Stomach smooth muscle (tissue), 2 donors: ENCODE results near the gene MEGF11.

Experiments
- H3K27ac ChIP-seq: one replicate; pipeline ENCODE4 v1.7.0; 2013; ENCODE audit warnings: mild to moderate bottlenecking, low read length, inconsistent platforms
- H3K27me3 ChIP-seq, 2 donors: one replicate each; pipeline ENCODE4 v1.7.0; 2013; ENCODE audit warnings: low read length in 2 of 2; ENCODE audit not compliant: insufficient read depth in 2 of 2, control insufficient read depth in 1 of 2
- H3K36me3 ChIP-seq, 2 donors: one replicate each; pipeline ENCODE4 v1.7.0; 2013; ENCODE audit warnings: low read length in 2 of 2; ENCODE audit not compliant: control insufficient read depth in 2 of 2, insufficient read depth in 2 of 2
- H3K4me1 ChIP-seq: one replicate; pipeline ENCODE4 v1.7.0; 2013; ENCODE audit warnings: low read length; ENCODE audit not compliant: control insufficient read depth, insufficient read depth
- H3K4me3 ChIP-seq, 2 donors: one replicate each; pipeline ENCODE4 v1.7.0; 2013; ENCODE audit warnings: low read length in 2 of 2
- H3K9ac ChIP-seq, 2 donors: one replicate each; pipeline ENCODE4 v1.7.0; 2013; ENCODE audit warnings: low read length in 2 of 2, mild to moderate bottlenecking in 1 of 2
- H3K9me3 ChIP-seq, 2 donors: one replicate each; pipeline ENCODE4 v1.7.0; 2013; ENCODE audit warnings: low read length in 2 of 2; ENCODE audit not compliant: control insufficient read depth in 2 of 2
- donor health status: healthy.
- donor health status: Pancreatic carcinoma.

The MEGF11 gene

DNA sequence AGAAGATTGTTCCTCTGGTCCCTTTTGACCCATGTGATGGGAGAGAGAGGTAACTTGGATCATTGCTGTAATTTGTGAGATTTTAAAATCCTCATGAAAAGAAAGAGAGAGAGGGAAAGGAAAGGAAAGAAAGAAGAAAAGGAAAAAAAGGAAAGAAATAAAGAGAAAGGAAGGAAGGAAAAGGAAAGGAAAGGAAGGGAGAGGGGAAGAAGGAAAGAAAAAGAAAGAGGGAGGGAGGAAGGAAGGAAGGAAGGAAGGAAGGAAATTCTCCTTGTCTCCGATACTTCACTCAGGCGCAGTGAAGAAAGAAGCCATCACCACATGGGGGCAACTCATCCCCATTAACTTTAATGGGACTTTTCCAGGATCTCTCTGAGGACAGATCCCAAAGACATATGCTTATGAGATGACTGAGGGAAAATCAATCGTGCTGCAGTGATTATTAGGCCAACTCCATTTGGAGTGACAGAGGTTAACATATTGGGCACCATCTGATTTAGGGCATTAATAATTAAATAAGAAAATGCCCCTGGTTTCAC, 123.0 kb downstream of the MEGF11 start:
- H3K9ac ChIP-seq = no peak overlapping the region
- no peak overlapping the region for H3K4me3 ChIP-seq
- H3K36me3 ChIP-seq = no peaks in the 10 kb centered on the region
- H3K4me1 ChIP-seq = peaks cover 4% of the 10 kb centered on the region
- H3K27me3 ChIP-seq = peaks cover 13 to 23% of the 10 kb centered on the region in 2 donors
- H3K27ac ChIP-seq = no peak overlapping the region
- H3K9me3 ChIP-seq = no peaks in the 10 kb centered on the region

GRCh38 chr15:66129586-66129985, 124.0 kb downstream of the MEGF11 start:
- Histone ChIP-seq H3K36me3 (no peaks in the 10 kb centered on the region), H3K4me3 (no peak overlapping the region), H3K27me3 (peaks cover 13 to 25% of the 10 kb centered on the region in 2 donors), H3K27ac (no peak overlapping the region), H3K9ac (no peak overlapping the region), H3K9me3 (no peaks in the 10 kb centered on the region), H3K4me1 (peaks cover 4% of the 10 kb centered on the region)

DNA sequence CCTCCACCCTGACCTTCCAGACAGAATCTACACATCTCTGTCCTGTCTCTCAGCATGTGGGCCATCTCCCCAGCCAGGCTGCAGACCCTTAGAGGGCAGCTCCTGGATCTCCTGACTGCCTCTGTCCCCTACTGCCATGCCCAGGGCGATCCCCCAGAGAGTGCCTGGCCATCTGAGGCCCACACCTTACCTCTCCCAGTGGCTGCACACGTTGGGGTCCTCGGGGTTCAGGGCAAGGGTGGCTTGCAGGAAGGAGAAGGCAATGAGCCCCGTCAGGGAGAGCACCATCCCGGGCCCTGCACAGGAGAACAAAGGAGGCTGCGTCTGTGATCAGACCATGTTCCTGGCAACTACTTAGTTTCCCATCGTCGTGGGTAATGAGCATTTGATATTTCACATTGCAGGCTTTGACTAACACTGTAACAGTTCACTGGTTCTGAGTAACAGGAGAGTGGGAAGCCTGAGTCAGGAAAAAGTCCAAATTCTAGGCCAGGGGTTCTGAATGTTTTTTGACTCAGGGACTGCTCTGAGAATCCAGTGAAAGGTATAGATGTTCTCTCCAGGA, 125.4 kb downstream of the MEGF11 start:
- Histone ChIP-seq H3K4me1 (no peaks in the 10 kb centered on the region), H3K27me3 (peaks cover 13 to 31% of the 10 kb centered on the region in 2 donors), H3K9me3 (no peaks in the 10 kb centered on the region), H3K9ac (no peak overlapping the region), H3K36me3 (no peaks in the 10 kb centered on the region), H3K27ac (no peak overlapping the region), H3K4me3 (no peak overlapping the region)

- Histone ChIP-seq H3K36me3 (no peaks in the 10 kb centered on the region), H3K4me1 (no peaks in the 10 kb centered on the region), H3K27ac (no peak overlapping the region), H3K9ac (no peak overlapping the region), H3K4me3 (no peak overlapping the region), H3K9me3 (no peaks in the 10 kb centered on the region), H3K27me3 (peaks cover 15 to 30% of the 10 kb centered on the region in 2 donors)
Observed at GRCh38 chr15:66126456-66126855, 127.1 kb downstream of the MEGF11 start.

- H3K36me3 ChIP-seq = no peaks in the 10 kb centered on the region
- H3K9me3 ChIP-seq = no peaks in the 10 kb centered on the region
- H3K27ac ChIP-seq = no peak overlapping the region
- H3K4me3 ChIP-seq = no peak overlapping the region
- no peak overlapping the region for H3K9ac ChIP-seq
- H3K27me3 ChIP-seq = peaks cover 15 to 30% of the 10 kb centered on the region in 2 donors
- H3K4me1 ChIP-seq = no peaks in the 10 kb centered on the region
Observed at GRCh38 chr15:66126031-66126441, 127.5 kb downstream of the MEGF11 start.

- no peak overlapping the region for H3K9ac ChIP-seq
- H3K4me1 ChIP-seq = no peaks in the 10 kb centered on the region
- H3K36me3 ChIP-seq = no peaks in the 10 kb centered on the region
- no peak overlapping the region for H3K4me3 ChIP-seq
- no peak overlapping the region for H3K27ac ChIP-seq
- H3K27me3 ChIP-seq = peaks cover 15 to 30% of the 10 kb centered on the region in 2 donors
- H3K9me3 ChIP-seq = no peaks in the 10 kb centered on the region
Observed at GRCh38 chr15:66124651-66125050, 128.9 kb downstream of the MEGF11 start.

GRCh38 chr15:66123799-66124198, 129.8 kb downstream of the MEGF11 start:
- H3K4me3 ChIP-seq = no peak overlapping the region
- H3K27ac ChIP-seq = no peak overlapping the region
- H3K27me3 ChIP-seq = peaks cover 12 to 25% of the 10 kb centered on the region in 2 donors
- no peak overlapping the region for H3K9ac ChIP-seq
- H3K36me3 ChIP-seq = no peaks in the 10 kb centered on the region
- no peaks in the 10 kb centered on the region for H3K9me3 ChIP-seq
- no peaks in the 10 kb centered on the region for H3K4me1 ChIP-seq

DNA sequence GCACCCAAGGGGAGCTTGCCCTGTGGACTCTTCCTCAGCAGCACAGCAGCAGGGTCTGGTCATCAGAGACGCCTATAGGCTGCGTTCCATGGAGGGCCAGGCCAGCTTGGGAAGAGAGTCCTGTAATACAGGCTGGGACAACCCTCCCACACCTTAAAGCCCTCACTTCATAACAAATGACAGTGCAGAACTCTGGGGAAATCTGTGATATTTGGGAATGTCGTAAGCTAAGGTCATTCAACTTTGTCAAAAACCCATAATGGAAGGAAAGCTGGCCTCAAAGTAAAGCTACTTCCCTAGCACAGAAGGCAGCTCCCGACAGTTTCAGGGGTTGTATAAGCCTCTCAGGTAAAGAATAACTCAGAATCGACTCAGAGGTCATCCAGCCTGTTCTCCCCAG, 133.1 kb downstream of the MEGF11 start:
- Histone ChIP-seq H3K9ac (no peak overlapping the region), H3K4me3 (no peak overlapping the region), H3K9me3 (no peaks in the 10 kb centered on the region), H3K36me3 (no peaks in the 10 kb centered on the region), H3K4me1 (no peaks in the 10 kb centered on the region), H3K27ac (no peak overlapping the region), H3K27me3 (peaks cover 6 to 15% of the 10 kb centered on the region in 2 donors)

GRCh38 chr15:66117841-66118240, 135.7 kb downstream of the MEGF11 start:
- Histone ChIP-seq H3K4me3 (no peak overlapping the region), H3K9me3 (no peaks in the 10 kb centered on the region), H3K9ac (no peak overlapping the region), H3K27ac (no peak overlapping the region), H3K27me3 (peaks cover 4 to 11% of the 10 kb centered on the region in 2 donors), H3K36me3 (no peaks in the 10 kb centered on the region), H3K4me1 (no peaks in the 10 kb centered on the region)

DNA sequence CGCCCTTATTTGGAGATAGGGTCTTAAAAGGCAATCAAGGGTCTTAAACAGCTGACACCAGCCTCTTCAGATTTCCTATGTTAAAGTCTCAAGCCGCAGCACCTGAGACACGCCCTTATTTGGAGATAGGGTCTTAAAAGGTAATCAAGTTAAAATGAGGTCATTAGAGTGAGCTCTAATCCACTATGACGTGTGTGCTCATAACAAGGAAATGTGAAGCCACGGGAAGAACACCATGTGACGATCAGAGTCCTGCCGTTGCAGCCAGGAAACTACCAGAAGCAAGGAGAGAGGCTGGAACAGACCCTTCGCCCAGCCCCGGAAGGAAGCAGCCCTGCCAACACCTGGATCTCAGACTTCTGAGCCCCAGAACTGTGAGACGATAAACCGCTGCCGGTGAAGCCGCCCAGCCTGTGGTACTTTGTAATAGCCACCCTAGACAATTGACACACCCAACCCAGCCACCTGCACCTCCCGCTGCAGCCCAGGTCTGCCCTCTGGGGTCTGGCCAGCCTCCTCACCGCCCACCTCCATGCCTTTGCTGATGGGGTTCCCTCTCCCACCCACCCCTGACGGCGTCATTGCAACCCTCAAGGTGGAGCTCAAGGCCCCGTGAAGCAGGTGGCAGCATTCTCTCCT, 137.9 kb downstream of the MEGF11 start:
- peaks cover 4 to 11% of the 10 kb centered on the region in 2 donors for H3K27me3 ChIP-seq
- H3K4me1 ChIP-seq = no peaks in the 10 kb centered on the region
- no peak overlapping the region for H3K4me3 ChIP-seq
- no peaks in the 10 kb centered on the region for H3K9me3 ChIP-seq
- H3K9ac ChIP-seq = no peak overlapping the region
- H3K27ac ChIP-seq = no peak overlapping the region
- no peaks in the 10 kb centered on the region for H3K36me3 ChIP-seq

- Histone ChIP-seq H3K4me3 (no peak overlapping the region), H3K27me3 (peaks cover 4 to 13% of the 10 kb centered on the region in 2 donors), H3K27ac (no peak overlapping the region), H3K4me1 (no peaks in the 10 kb centered on the region), H3K36me3 (no peaks in the 10 kb centered on the region), H3K9ac (no peak overlapping the region), H3K9me3 (no peaks in the 10 kb centered on the region)
Observed at GRCh38 chr15:66114863-66115425, 138.6 kb downstream of the MEGF11 start.
